H1 (cell line): Measurements from ENCODE around the gene SERINC1. TPM values are rescaled to one million over a fixed set of nuclear protein-coding genes. Genes with fewer than 3 reads are reported as not detected.

Experiments
- BRCA1 ChIP-seq: IDR thresholded peaks from 2 replicates; pipeline ENCODE4 v1.6.1; 2012; ENCODE audit warnings: low read depth, low read length, improper control_type of control experiment
- CBX5 ChIP-seq: fragments of 300-800, 300-1000 bp; sonication (generic); IDR thresholded peaks from 2 replicates; pipeline ENCODE4 v1.7.1; 2016; ENCODE audit warnings: antibody characterized with exemption, low read length, low read depth
- CEBPB ChIP-seq: IDR thresholded peaks from 2 replicates; pipeline ENCODE4 v1.6.1; 2012; ENCODE audit warnings: low read depth, low read length
- CHD1 ChIP-seq: IDR thresholded peaks from 2 replicates; pipeline ENCODE4 v1.6.1; 2012; ENCODE audit warnings: low read depth, low read length, improper control_type of control experiment
- CTBP2 ChIP-seq: IDR thresholded peaks from 2 replicates; pipeline ENCODE4 v1.7.0; 2011; ENCODE audit warnings: borderline replicate concordance, mild to moderate bottlenecking, moderate library complexity, mixed read lengths, low read length; ENCODE audit not compliant: insufficient read depth, insufficient read length
- CTCF ChIP-seq, 3 experiments: IDR thresholded peaks; 1 replicate in 2 of 3; 2 replicates in 1 of 3; pipeline versions ENCODE4 v1.5.1 to v1.6.1; 2011; ENCODE audit warnings: low read length in 3 of 3, mild to moderate bottlenecking in 3 of 3, inconsistent platforms in 2 of 3, low read depth in 1 of 3, moderate library complexity in 1 of 3; ENCODE audit not compliant: insufficient read depth in 1 of 3; ENCODE audit errors: control extremely low read depth in 1 of 3
- EZH2 ChIP-seq: fragments of 200-600 bp; sonication (generic); IDR thresholded peaks from 2 replicates; pipeline ENCODE4 v1.7.1; 2012; ENCODE audit warnings: low read depth, mild to moderate bottlenecking, moderate library complexity, low read length, inconsistent platforms; ENCODE audit not compliant: severe bottlenecking
- GABPA ChIP-seq: IDR thresholded peaks from 2 replicates; pipeline ENCODE4 v1.6.1; 2011; ENCODE audit warnings: mild to moderate bottlenecking, low read length, moderate library complexity, borderline replicate concordance; ENCODE audit not compliant: insufficient read depth
- GTF2F1 ChIP-seq: IDR thresholded peaks from 2 replicates; pipeline ENCODE4 v1.6.1; 2012; ENCODE audit warnings: low read depth, low read length, improper control_type of control experiment, borderline replicate concordance
- HDAC2 ChIP-seq, 2 experiments: fragments of 300-600 bp in 1 of 2; sonication (generic) in 1 of 2; IDR thresholded peaks; 2 replicates each; pipeline ENCODE4 v1.6.1; 2011 to 2012; ENCODE audit warnings: low read depth in 2 of 2, low read length in 2 of 2, mild to moderate bottlenecking in 2 of 2, moderate library complexity in 2 of 2, borderline replicate concordance in 1 of 2, inconsistent platforms in 1 of 2
- JUN ChIP-seq: IDR thresholded peaks from 2 replicates; pipeline ENCODE4 v1.6.1; 2011; ENCODE audit warnings: low read depth, mild to moderate bottlenecking, improper control_type of control experiment, low read length
- JUND ChIP-seq: IDR thresholded peaks from 2 replicates; pipeline ENCODE4 v1.6.1; 2011; ENCODE audit warnings: mild to moderate bottlenecking, improper control_type of control experiment, low read length
- MAFK ChIP-seq: IDR thresholded peaks from 2 replicates; pipeline ENCODE4 v1.6.1; 2012; ENCODE audit warnings: low read depth, mild to moderate bottlenecking, improper control_type of control experiment, low read length
- NANOG ChIP-seq: IDR thresholded peaks from 2 replicates; pipeline ENCODE4 v1.6.1; 2011; ENCODE audit warnings: low read length, low read depth, mild to moderate bottlenecking, inconsistent platforms; ENCODE audit not compliant: insufficient read depth, poor library complexity, severe bottlenecking
- NRF1 ChIP-seq: IDR thresholded peaks from 2 replicates; pipeline ENCODE4 v1.6.1; 2011; ENCODE audit warnings: mild to moderate bottlenecking, low read depth, low read length, improper control_type of control experiment
- POLR2A ChIP-seq, 2 experiments: IDR thresholded peaks; 1 replicate in 1 of 2; 2 replicates in 1 of 2; pipeline ENCODE4 v1.6.1; 2011; ENCODE audit warnings: low read depth in 2 of 2, low read length in 2 of 2, mild to moderate bottlenecking in 2 of 2; ENCODE audit errors: control extremely low read depth in 1 of 2
- RNF2 ChIP-seq: fragments of 200-900, 300-1000 bp; sonication (generic); IDR thresholded peaks from 2 replicates; pipeline ENCODE4 v1.7.1; 2016; ENCODE audit warnings: borderline replicate concordance, low read depth, mild to moderate bottlenecking, antibody characterized with exemption, low read length; ENCODE audit not compliant: poor library complexity, severe bottlenecking; ENCODE audit errors: missing control alignments
- SP2 ChIP-seq: IDR thresholded peaks from 2 replicates; pipeline ENCODE4 v1.6.1; 2012; ENCODE audit warnings: mild to moderate bottlenecking, low read length, inconsistent platforms
- ZNF274 ChIP-seq: IDR thresholded peaks from 2 replicates; pipeline ENCODE4 v1.7.0; 2012; ENCODE audit warnings: low read length, borderline replicate concordance; ENCODE audit errors: extremely low read depth
- polyA plus RNA-seq, 7 experiments: library from polyadenylated mRNA; depleted of rRNA in 3 of 7; stranded (reverse) in 5 of 7; unstranded in 2 of 7; fragments of >200 nt in 5 of 7; fragments of 200-250 nt in 2 of 7; gene quantifications; 1 replicate in 5 of 7; 2 replicates in 1 of 7; 4 replicates in 1 of 7; pipeline versions ENCODE4 v1.2.1 to v1.2.3, GENCODE V29; 2011 to 2013; ENCODE audit warnings: missing spikeins in 2 of 7, mixed read lengths in 2 of 7
- total RNA-seq: library from RNA; stranded (reverse); fragmentation: NEBNext Ultra II Directional; extraction: Animal tissue kit (Norgen Biotek cat#: 25700); gene quantifications from 2 replicates; pipeline ENCODE4 v1.2.1, GENCODE V29; 2021

The SERINC1 gene
- total and polyA plus RNA-seq, 2 of the 8 experiments (the other 6 are each of a cell fraction or from before 2014, with no cell fraction given) = 15.4 to 38.6 TPM

- TF ChIP-seq NANOG = no peak
- TF ChIP-seq GTF2F1 = no peak
- TF ChIP-seq POLR2A (IDR thresholded peaks at IDR 0.05; ENCODE audit: control extremely low read depth in 1 of 2, low read depth in 2 of 2, low read length in 2 of 2) = peak; percentile 87 to 90
- TF ChIP-seq NRF1 = peak; percentile 49
- no peak for TF ChIP-seq CBX5
- TF ChIP-seq JUND = no peak
- TF ChIP-seq CHD1 = no peak
- no peak for TF ChIP-seq MAFK
- TF ChIP-seq SP2 = no peak
- no peak for TF ChIP-seq RNF2
- TF ChIP-seq HDAC2 (IDR thresholded peaks at IDR 0.05; ENCODE audit: borderline replicate concordance in 1 of 2, low read depth in 2 of 2, low read length in 2 of 2) = peak in 1 of 2 experiments; percentile 87; a peak in 1 of 4 replicates
- no peak for TF ChIP-seq EZH2
- no peak for TF ChIP-seq CEBPB
- TF ChIP-seq JUN = no peak
- TF ChIP-seq CTBP2 = no peak
- peak; percentile 75; the same call in 1 of the 2 replicates for TF ChIP-seq GABPA
- TF ChIP-seq ZNF274 = no peak
- no peak for TF ChIP-seq BRCA1
- no peak for TF ChIP-seq CTCF (IDR thresholded peaks at IDR 0.05; ENCODE audit: control extremely low read depth in 1 of 3, insufficient read depth in 1 of 3, low read depth in 1 of 3, low read length in 3 of 3)
Measured at GRCh38 chr6:122471107-122472021, at the start of gene SERINC1 (continued).
